Hepatocyte (in vitro differentiated cells): ENCODE measurements around the gene GRN. TPM values are rescaled to one million over a fixed set of nuclear protein-coding genes. Genes with fewer than 3 reads are reported as not detected.

Experiments used
- DNase-seq: peaks from one replicate; pipeline ENCODE4 v3.0.0-alpha.2; 2016; ENCODE audit warnings: low spot score
- H2AFZ ChIP-seq: fragments of 200-600 bp; sonication (generic); 2 replicates; pipeline ENCODE4 v1.6.0; 2016; ENCODE audit warnings: antibody characterized with exemption, mild to moderate bottlenecking
- H3K27ac ChIP-seq: fragments of 200-600 bp; sonication (generic); 2 replicates; pipeline ENCODE4 v1.5.1; 2016; ENCODE audit warnings: mild to moderate bottlenecking
- H3K27me3 ChIP-seq: fragments of 200-600 bp; sonication (generic); 2 replicates; pipeline ENCODE4 v1.6.1; 2016
- H3K36me3 ChIP-seq: fragments of 200-600 bp; sonication (generic); replicated peaks from 2 replicates; pipeline ENCODE4 v1.5.1; 2016; ENCODE audit warnings: low read depth; ENCODE audit not compliant: insufficient read depth
- H3K4me1 ChIP-seq: fragments of 200-600 bp; sonication (generic); 2 replicates; pipeline ENCODE4 v1.5.1; 2016; ENCODE audit warnings: mild to moderate bottlenecking, moderate library complexity; ENCODE audit not compliant: insufficient read depth
- H3K4me2 ChIP-seq: fragments of 200-600 bp; sonication (generic); 2 replicates; pipeline ENCODE4 v1.6.0; 2016
- H3K4me3 ChIP-seq: fragments of 200-600 bp; sonication (generic); 2 replicates; pipeline ENCODE4 v1.5.1; 2016; ENCODE audit warnings: mild to moderate bottlenecking
- H3K79me2 ChIP-seq: fragments of 200-600 bp; sonication (generic); 2 replicates; pipeline ENCODE4 v1.6.0; 2017; ENCODE audit warnings: mild to moderate bottlenecking
- H3K9me2 ChIP-seq: fragments of 200-600 bp; sonication (generic); replicated peaks from 2 replicates; pipeline ENCODE4 v1.6.0; 2017; ENCODE audit warnings: mild to moderate bottlenecking; ENCODE audit not compliant: insufficient read depth
- H3K9me3 ChIP-seq: fragments of 200-600 bp; sonication (generic); 2 replicates; pipeline ENCODE4 v1.5.1; 2016; ENCODE audit warnings: low read depth, mild to moderate bottlenecking
- H4K20me1 ChIP-seq: fragments of 200-600 bp; sonication (generic); 2 replicates; pipeline ENCODE4 v1.6.0; 2016; ENCODE audit warnings: mild to moderate bottlenecking; ENCODE audit not compliant: insufficient read depth, poor library complexity, severe bottlenecking
- CTCF ChIP-seq: fragments of 200-600 bp; sonication (generic); IDR thresholded peaks from 2 replicates; pipeline ENCODE4 v1.5.1; 2016; ENCODE audit warnings: antibody characterized with exemption, mild to moderate bottlenecking; ENCODE audit not compliant: poor library complexity
- EZH2 ChIP-seq: fragments of 200-600 bp; sonication (generic); IDR thresholded peaks from 2 replicates; pipeline ENCODE4 v1.6.1; 2016; ENCODE audit warnings: antibody characterized with exemption, mild to moderate bottlenecking, borderline replicate concordance
- EZH2phosphoT487 ChIP-seq: fragments of 200-600 bp; sonication (generic); IDR thresholded peaks from one replicate; pipeline ENCODE4 v1.6.1; 2018; ENCODE audit warnings: antibody characterized with exemption, mild to moderate bottlenecking, low read depth, moderate library complexity; ENCODE audit not compliant: unreplicated experiment, severe bottlenecking
- WGBS: methylation state at CpG from one replicate; pipeline ENCODE4 v1.1.6; 2016; ENCODE audit warnings: low lambda C conversion rate; ENCODE audit errors: missing lambda C conversion rate; 5-methylcytosine and 5-hydroxymethylcytosine counted together
- polyA plus RNA-seq: library from polyadenylated mRNA; unstranded; fragments of >200 nt; fragmentation: Nextera tagmentation; extraction: Ambion mirVana; gene quantifications from 2 replicates; pipeline ENCODE4 v1.2.1, GENCODE V29; 2016
- total RNA-seq: library from RNA; depleted of rRNA; stranded (reverse); fragments of >200 nt; gene quantifications from 2 replicates; pipeline ENCODE4 v1.2.3, GENCODE V29; 2014

The GRN gene
- total and polyA plus RNA-seq, 2 experiments from 2014 or later, result 299 to 785 TPM

- H3K36me3 ChIP-seq, result no peaks in the 10 kb centered on the region
- H3K4me3 ChIP-seq, result peak overlapping the region; percentile 28
- 14% methylated on average over 41 of the region's 68 CpGs for WGBS
- H3K9me3 ChIP-seq, result no peaks in the 10 kb centered on the region
- H3K79me2 ChIP-seq, result no peaks in the 10 kb centered on the region
- peak overlapping the region; percentile 93 for H3K4me2 ChIP-seq
- no peaks in the 10 kb centered on the region for H3K9me2 ChIP-seq
- peak overlapping the region; percentile 71 for H2AFZ ChIP-seq
- H3K27ac ChIP-seq, result no peak overlapping the region
- TF ChIP-seq EZH2 (no peak), EZH2phosphoT487 (no peak), CTCF (peak; percentile 25)
- no peaks in the 10 kb centered on the region for H4K20me1 ChIP-seq
- DNase-seq, result peak; percentile 89
- H3K27me3 ChIP-seq, result peaks cover 31% of the 10 kb centered on the region
- H3K4me1 ChIP-seq, result peaks cover 5% of the 10 kb centered on the region
Measured at GRCh38 chr17:44385287-44386181, 40.4 kb downstream of the GRN start.

GRCh38 chr17:44386182-44386525 lies 41.1 kb downstream of the GRN start:
- no peak for DNase-seq
- no peaks in the 10 kb centered on the region for H3K36me3 ChIP-seq
- H3K27ac ChIP-seq, result no peak overlapping the region
- H3K4me1 ChIP-seq, result peaks cover 5% of the 10 kb centered on the region
- TF ChIP-seq EZH2phosphoT487, result no peak
- no peak for TF ChIP-seq CTCF
- no peak for TF ChIP-seq EZH2
- peak overlapping the region; percentile 93 for H3K4me2 ChIP-seq
- peak overlapping the region; percentile 28 for H3K4me3 ChIP-seq
- no peaks in the 10 kb centered on the region for H4K20me1 ChIP-seq
- no peaks in the 10 kb centered on the region for H3K9me2 ChIP-seq
- peaks cover 31% of the 10 kb centered on the region for H3K27me3 ChIP-seq
- no peaks in the 10 kb centered on the region for H3K79me2 ChIP-seq
- peak overlapping the region; percentile 71 for H2AFZ ChIP-seq
- H3K9me3 ChIP-seq, result no peaks in the 10 kb centered on the region
- WGBS, result 52% methylated on average over 10 of the region's 10 CpGs

- TF ChIP-seq EZH2phosphoT487 (no peak), EZH2 (no peak), CTCF (no peak)
- Histone ChIP-seq H2AFZ (no peak overlapping the region), H3K4me3 (no peak overlapping the region), H3K4me2 (no peak overlapping the region), H3K9me2 (no peaks in the 10 kb centered on the region), H3K36me3 (no peaks in the 10 kb centered on the region), H3K27me3 (peaks cover 31% of the 10 kb centered on the region), H3K4me1 (peaks cover 5% of the 10 kb centered on the region), H3K27ac (no peak overlapping the region), H3K9me3 (no peaks in the 10 kb centered on the region), H4K20me1 (no peaks in the 10 kb centered on the region), H3K79me2 (no peaks in the 10 kb centered on the region)
- WGBS, result 79% methylated on average over 1 of the region's 2 CpGs
- DNase-seq, result no peak
Measured at GRCh38 chr17:44387804-44388203, 42.7 kb downstream of the GRN start.
